Endothelial cell (in vitro differentiated cells): Measurements from ENCODE around the gene ENTPD2. TPM values are rescaled to one million over a fixed set of nuclear protein-coding genes. Genes with fewer than 3 reads are reported as not detected.
"Not testable (repeated sequence)": the region's sequence is repeated elsewhere in the genome, so short reads cannot be mapped to it uniquely, and the experiment has no call there.

Experiments used
- DNase-seq: peaks from one replicate; pipeline ENCODE4 v3.0.0; 2021; ENCODE audit warnings: low spot score
- H3K27ac Mint-ChIP-seq: one replicate; pipeline ENCODE4 v1.8.0; 2021; ENCODE audit warnings: mixed read lengths, inconsistent platforms; ENCODE audit not compliant: unreplicated experiment
- H3K27me3 Mint-ChIP-seq: one replicate; pipeline ENCODE4 v1.8.0; 2021; ENCODE audit warnings: mild to moderate bottlenecking, moderate library complexity, mixed read lengths, inconsistent platforms; ENCODE audit not compliant: unreplicated experiment
- H3K36me3 Mint-ChIP-seq: one replicate; pipeline ENCODE4 v1.8.0; 2021; ENCODE audit warnings: mild to moderate bottlenecking, low read depth, mixed read lengths, inconsistent platforms; ENCODE audit not compliant: unreplicated experiment
- H3K4me1 Mint-ChIP-seq: one replicate; pipeline ENCODE4 v1.8.0; 2021; ENCODE audit warnings: mild to moderate bottlenecking, mixed read lengths, inconsistent platforms; ENCODE audit not compliant: unreplicated experiment
- H3K4me3 Mint-ChIP-seq: one replicate; pipeline ENCODE4 v1.8.0; 2021; ENCODE audit warnings: mild to moderate bottlenecking, mixed read lengths, inconsistent platforms; ENCODE audit not compliant: unreplicated experiment
- H3K9me3 Mint-ChIP-seq: one replicate; pipeline ENCODE4 v1.8.0; 2021; ENCODE audit warnings: mixed read lengths, inconsistent platforms; ENCODE audit not compliant: unreplicated experiment
- CTCF ChIP-seq: fragments of 200-600 bp; sonication (generic); IDR thresholded peaks from one replicate; pipeline ENCODE4 v1.5.0; 2021; ENCODE audit warnings: antibody characterized with exemption; ENCODE audit not compliant: unreplicated experiment
- total RNA-seq: library from RNA; stranded (reverse); fragmentation: NEBNext Ultra II Directional; extraction: Animal tissue kit (Norgen Biotek cat#: 25700); gene quantifications from one replicate; pipeline ENCODE4 v1.2.1, GENCODE V29; 2021; ENCODE audit not compliant: unreplicated experiment

The ENTPD2 gene
- total RNA-seq, 1 donor from 2014 or later: 55.6 TPM

GRCh38 chr9:137006116-137007003 lies 47.5 kb downstream of the ENTPD2 start:
- H3K36me3 Mint-ChIP-seq: no peaks in the 10 kb centered on the region
- no peak overlapping the region for H3K27ac Mint-ChIP-seq
- no peak overlapping the region for H3K4me3 Mint-ChIP-seq
- H3K27me3 Mint-ChIP-seq: peaks cover 7% of the 10 kb centered on the region
- no peak for TF ChIP-seq CTCF
- DNase-seq: no peak
- H3K4me1 Mint-ChIP-seq: no peaks in the 10 kb centered on the region
- H3K9me3 Mint-ChIP-seq: peaks cover 5% of the 10 kb centered on the region

- not testable (repeated sequence) for H3K36me3 Mint-ChIP-seq, H3K4me1 Mint-ChIP-seq, DNase-seq, H3K27me3 Mint-ChIP-seq, H3K4me3 Mint-ChIP-seq, H3K9me3 Mint-ChIP-seq, H3K27ac Mint-ChIP-seq
- TF ChIP-seq CTCF: peak; percentile 28
These were observed 49.6 kb downstream of the ENTPD2 start for GRCh38 chr9:137004285-137004684.

- Mint-ChIP-seq H3K36me3 (peaks cover 3% of the 10 kb centered on the region), H3K9me3 (peaks cover 5% of the 10 kb centered on the region), H3K4me1 (peaks cover 4% of the 10 kb centered on the region), H3K4me3 (no peak overlapping the region), H3K27ac (no peak overlapping the region), H3K27me3 (peaks cover 15% of the 10 kb centered on the region)
- DNase-seq: no peak
- TF ChIP-seq CTCF: no peak
These were observed 51.2 kb downstream of the ENTPD2 start for GRCh38 chr9:137002646-137003041.

- peaks cover 5% of the 10 kb centered on the region for H3K9me3 Mint-ChIP-seq
- no peak overlapping the region for H3K27ac Mint-ChIP-seq
- H3K4me3 Mint-ChIP-seq: no peak overlapping the region
- peaks cover 4% of the 10 kb centered on the region for H3K36me3 Mint-ChIP-seq
- peaks cover 6% of the 10 kb centered on the region for H3K4me1 Mint-ChIP-seq
- H3K27me3 Mint-ChIP-seq: peaks cover 17% of the 10 kb centered on the region
- TF ChIP-seq CTCF: no peak
- no peak for DNase-seq
These were observed 51.8 kb downstream of the ENTPD2 start for GRCh38 chr9:137001857-137002645.
